Suppressor macrophage treated with lipopolysaccharide for 4 hours (primary cell): ENCODE data around the gene GABRD.
A peak's percentile ranks its signal among the peaks of the same experiment; 100 is the strongest.

ENCODE experiments used
- DNase-seq: peaks from one replicate; pipeline ENCODE4 v3.0.0-alpha.2; 2020

GABRD gene

DNA sequence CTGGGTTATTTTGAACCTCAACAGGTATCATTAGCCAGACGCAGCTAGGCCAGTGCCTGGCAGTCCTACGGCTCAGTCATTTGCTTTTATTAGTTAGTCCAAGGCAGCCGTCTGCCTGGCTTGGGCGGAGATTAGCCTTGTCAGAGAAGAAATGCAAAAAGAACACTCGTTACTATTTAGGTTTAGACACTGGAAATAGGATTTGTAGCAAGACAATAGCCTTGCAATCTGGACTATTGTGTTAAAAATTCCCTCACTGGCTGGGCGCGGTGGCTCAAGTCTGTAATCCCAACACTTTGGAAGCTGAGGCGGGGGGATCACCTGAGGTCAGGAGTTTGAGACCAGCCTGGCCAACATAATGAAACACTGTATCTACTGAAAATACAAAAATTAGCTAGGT lies 20.1 kb downstream of the GABRD start:
- DNase-seq = no peak

DNA sequence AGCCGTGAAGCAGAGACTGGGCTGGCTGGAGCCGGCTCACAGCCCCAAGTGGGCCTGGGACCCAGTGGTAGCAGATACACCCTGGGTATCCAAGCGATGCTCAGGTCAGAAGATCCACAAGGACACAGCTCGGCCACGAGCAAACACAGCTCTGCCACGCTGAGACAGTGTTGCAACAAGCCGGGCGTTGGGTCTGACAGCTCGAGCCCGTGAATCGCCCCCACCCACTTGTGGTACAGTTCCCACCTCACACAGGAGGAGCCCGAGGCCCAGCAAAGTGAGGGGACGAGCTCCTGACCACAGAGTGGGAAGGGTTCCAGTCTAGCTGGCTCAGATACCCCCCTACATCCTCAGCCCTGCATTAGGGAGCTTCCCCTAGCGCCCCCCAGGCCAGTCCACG lies 22.2 kb downstream of the GABRD start:
- DNase-seq = no peak

DNA sequence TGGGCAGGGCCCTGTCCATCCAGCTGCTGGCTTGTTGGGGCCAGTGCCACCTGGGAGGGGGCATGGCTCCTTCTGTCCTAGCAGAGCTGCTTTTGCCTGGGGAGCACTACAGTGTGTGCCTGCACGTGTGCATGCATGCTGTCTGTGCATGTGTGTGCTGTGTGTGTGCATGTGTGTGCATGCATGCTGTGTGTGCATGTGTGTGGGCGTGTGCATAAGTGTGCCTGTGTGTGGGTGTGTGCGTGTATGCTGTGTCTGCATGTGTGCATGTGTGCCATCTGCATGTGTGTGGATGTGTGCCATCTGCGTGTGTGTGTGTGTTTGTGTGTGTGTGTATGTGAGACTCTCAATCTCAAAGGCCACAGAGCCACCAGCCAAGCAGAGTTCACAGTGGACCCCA lies 22.7 kb downstream of the GABRD start:
- no peak for DNase-seq

DNA sequence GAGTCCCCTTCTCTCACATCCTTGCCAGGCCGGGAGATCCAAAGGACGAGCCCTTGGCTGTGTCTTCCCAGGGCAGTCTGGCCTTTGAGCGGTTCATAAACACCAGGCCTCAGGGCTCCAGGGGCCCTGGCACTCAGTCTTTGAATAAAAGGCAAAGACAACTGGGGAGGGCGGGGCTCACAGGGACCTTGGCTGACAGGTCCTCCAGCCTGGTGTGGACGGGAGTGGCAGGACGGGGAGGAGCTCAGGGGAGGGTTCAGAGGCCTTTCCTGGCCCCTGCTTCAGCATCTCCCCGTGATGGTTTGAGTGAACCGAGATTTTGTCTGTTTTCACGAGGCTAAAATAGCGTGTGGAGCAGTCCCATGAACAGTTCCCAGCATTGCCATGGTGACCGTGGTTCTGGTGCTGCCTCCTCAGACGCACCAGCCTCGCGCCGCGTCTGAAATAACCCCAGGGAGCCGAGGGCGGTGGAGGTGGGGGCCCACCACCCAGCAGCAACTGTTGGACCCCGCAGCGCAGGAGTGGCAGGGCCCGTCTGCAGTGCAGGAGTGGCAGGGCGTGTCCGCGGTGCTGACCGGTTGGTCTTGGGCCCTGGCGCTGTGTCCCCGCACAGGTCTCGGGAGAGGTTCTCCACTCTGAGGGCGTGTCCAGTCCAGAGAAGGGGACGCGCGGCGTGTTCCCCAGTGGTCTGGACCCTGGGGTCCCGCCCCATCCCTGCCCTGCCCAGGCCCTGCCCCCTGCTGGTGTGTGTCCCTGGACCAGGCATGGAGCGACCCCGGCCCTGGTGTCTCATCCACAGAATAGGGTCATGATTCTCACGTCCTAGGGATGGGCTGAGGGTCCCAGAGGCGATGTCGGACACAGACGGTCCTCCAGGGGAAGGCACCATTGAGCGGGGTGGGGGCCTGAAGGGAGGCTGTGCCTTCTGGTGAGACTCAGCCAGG lies 24.0 kb downstream of the GABRD start:
- no peak for DNase-seq

DNA sequence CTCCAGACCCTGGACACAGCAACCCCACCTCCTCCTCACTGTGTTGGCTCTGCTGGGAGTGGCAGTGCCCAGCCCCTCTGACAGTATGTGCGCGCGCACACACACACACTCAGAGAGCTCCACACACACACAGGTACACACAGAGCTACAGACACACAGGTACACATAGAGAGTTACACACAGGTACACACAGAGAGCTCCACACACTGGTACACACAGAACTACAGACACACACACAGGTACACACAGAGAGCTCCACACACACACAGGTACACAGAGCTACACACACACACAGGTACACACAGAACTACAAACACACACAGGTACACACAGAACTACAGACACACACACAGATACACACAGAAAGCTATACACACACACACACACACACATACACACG lies 24.7 kb downstream of the GABRD start:
- DNase-seq = no peak

DNA sequence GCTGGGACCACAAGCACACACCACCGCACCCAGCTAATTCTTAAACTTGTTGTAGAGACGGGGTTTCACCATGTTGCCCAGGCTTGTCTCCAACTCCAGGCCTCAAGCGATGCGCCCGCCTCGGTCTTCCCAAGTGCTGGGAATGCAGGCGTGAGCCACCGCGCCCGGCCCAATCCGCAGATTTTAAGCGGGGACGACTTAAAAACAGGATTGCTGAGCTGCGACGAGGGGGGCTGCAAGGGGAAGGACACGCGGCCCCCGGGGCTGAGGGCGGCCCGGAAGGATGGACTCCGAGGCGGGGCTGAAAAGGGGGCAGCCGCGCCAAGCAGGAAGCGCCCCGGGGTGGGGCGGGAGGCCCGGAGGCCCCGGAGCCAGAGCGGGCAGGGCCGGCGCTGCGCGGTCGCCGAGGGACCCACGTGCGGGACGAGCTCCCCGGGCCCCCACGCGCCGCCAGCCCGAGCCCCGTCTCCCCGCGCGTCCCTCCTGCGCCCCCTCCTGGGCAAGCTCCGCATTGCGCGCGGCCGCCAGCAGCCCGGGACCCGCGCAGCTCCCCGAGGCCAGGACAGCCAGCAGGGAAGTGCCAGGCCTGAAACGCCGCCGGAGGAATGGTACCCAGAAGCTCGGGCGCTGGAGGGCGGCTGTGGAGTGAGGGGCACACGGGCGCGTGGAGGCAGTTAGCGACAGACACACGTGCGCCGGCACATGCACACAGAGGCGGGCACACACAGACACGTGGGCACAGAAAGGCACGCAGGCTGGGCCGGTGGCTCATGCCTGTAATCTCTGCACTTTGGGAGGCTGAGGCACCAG lies 25.6 kb downstream of the GABRD start:
- DNase-seq = peak; percentile 75

DNA sequence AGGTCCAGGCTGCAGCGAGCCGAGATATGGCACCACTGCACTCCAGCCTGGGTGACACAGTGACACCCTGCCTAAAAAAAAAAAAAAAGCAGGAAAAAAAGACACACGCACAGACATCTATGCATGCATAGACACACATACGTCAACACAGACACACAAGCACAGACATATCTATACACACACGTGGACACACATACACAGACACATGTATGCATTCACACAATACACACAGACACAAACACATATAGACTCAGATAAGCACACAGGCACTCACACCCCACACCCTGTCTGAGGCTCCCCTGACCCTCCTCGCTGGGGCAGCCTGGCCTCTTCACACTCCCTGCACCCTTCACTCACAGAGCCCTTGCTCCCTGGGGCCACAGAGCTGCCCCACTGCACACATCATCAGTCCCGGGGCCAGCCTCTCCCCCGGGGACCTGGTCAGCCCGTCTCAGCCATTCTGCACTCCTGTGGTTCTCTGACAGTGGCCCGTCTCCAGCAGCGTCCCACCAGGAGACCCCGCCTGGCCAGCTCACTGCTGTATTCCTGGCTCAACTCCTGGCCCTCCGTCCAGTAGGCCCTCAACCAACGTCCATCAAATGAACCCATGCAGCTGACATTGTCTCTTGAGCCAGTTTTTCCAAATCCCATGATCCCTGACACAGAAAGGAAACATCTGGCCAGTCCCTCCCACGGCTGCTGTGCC lies 26.5 kb downstream of the GABRD start:
- no peak for DNase-seq

DNA sequence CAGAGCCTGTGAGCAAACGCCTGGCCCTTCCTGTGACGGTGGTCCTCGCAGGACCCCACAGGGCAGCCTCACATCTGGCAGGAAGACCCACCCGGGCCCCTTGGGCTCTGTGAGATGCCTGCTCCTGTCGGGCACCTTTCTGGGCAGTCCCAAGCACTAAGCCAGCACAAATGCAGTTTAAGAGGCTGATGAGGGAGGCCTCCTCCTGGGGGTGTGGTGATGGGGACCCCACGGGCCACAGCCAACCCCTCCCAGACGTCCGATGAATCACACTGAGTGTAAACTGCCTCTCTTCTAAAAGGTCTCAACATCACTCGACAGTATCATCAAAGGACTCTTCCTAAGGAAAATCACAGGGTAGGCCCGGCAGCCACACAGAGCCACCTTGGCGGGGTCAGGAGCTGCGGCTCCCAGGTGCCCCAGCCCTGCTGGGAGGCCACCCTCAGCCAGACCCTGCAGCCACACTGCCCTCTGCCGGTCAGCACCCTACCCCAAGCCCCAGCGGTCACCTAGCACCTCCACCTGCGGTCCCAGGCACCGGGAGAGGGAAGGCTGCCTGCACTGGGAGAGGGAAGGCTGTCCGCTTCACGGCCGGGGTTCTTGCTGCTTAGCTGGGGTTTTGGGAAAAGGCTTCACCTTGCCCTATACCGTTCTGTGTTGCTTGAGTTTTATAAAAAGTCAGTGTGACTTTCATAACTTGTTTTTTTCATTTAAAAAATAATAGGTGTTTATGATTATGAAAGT lies 27.2 kb downstream of the GABRD start:
- DNase-seq = peak; percentile 39

DNA sequence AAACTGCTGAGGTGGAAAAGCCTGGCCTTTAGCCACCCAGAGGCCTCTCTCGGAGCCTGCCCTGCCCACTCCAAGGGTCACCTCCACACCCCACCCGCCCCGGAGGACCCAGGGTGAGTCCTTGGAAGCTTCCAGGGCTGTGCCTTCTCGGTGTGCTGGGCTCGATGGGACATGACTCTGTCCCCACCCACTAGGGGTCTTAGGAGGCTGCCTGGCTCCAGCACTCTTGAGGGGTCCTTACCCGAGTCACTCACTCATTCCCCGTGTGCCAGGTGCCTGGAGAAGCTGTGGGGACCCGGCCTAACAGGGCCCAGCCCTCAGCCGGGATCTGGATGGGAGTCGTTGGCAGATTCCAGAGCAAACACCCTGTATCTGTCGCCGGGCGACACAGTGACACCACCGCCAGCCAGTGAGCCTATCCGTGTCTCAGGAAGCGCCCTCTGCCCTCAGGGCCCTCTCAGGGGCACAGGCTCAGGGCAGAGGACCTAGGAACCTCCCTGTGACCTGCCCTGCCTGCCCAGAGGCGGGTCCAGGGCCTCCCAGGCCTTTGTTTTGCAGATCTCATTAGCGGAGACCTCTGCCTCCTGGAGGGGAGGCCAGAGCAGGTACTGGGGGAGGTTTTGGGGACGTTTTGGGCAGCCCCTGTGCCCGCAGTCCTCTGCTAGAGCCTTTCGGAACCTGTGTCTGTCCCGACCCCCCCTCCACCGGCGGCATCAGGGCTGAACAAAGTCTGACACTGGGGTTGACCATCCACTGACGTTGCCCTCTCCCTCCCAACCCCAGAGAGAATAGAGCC lies 28.0 kb downstream of the GABRD start:
- DNase-seq = no peak

DNA sequence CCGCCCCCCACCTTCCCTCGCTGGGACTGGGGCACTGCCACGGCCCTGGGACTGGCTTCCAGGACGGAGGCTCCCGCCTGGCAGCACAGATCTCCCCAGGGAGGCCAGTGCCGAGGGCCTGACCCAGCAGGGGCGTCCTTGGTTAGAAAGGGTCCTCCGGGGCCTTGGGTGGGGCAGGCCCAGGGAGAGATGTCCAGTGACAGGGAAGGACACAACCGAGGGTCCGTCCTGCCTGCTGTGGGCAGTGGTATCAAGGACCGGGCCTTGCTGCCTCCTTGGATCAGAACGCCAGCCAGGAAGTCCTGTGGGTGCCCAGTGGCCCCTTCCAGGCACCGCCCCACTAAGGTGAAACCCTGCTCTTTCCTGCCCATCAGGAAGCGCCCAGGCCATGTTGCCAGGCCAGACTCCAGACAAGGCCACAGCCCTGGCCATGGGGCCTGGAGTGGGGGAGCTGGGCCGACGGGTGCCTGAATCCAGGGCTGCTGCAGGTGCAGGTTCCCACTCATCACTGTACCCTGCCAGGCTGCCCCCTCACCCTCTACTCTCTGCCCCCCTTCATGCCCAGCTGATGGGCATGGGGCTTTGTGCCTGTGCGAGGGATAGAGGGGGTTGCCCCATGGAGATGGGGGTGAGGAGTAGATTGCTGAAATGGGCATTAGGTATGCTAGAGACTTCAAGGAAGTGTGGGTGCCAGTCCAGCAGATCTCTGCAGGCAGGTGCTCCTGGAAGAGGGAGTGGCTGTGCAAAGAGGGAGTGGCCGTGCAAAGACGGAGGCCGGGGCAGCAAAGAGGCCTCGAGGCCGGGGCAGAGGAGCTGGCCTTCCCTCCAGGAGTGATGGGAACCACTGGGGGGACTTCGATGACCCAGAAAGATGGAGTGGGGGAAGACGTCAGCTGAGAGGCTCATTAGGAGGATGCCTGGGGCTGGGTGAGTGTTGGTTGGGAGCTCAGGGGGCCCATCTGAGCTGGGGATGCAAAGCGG lies 28.9 kb downstream of the GABRD start:
- DNase-seq = no peak

DNA sequence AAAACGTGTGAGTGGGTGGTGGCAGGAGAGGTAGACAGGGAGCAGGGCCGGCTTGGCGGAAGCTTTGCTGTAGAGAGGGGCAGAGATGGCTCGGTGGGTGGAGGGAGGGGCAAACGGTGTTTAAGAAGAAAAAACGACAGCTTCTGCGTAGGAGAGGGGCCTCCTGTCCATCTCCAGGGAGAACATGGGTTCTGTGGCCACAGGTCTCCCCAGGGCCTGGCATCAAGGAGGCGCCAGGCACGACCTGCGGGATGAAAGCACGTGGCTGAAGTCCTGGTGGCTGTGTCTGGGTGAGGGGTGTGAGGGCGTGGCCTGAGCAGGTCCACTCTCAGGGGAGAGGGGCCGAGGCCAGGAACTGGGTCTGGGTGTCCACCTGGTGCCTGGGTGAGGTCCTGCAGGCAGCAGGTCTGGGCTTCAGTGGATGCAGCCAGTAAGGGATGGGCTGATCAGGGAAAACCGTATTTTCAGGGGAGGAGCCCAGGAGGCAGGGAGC lies 30.1 kb downstream of the GABRD start:
- no peak for DNase-seq

DNA sequence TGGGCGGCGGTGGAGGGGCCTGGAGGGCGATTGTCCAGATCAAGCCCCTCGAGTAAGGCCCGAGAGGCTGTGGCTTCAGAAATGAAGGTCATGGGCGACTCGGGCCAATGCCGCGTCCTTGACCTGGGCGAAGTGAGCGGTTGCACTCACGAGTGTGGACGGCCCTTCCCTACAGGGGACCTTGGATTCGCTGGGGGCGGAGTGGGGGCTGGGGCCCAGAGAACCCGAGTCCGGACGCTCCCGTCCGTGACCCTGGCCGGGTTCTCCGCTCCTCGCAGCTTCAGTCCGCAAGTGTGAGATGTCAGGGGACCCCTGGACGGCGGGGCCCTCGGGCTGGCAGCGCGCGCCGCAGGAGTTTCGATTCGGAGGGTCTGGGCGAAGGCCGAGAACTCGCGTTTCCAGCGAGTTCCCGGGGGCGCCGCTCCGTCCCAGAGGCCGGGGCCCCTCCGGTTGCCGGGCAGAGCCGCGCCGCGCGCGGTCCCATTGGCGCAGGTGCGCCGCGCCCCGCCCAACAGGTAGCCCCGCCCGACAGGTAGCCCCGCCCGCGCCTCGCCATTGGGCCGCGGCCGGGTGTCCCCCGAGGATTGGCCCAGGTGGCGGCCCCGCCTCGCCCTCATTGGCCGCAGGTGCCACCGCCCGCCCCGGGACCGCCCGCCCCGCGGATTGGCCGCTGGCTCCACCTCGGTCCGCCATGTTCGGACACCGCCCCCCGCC lies 30.7 kb downstream of the GABRD start, which contains the start of gene PRKCZ:
Gene PRKCZ, plus strand, starts transcription at position 694 of the 714 bp plus-strand sequence. CDS start 220 bp downstream, outside the sequence.
- peak; percentile 28 for DNase-seq

DNA sequence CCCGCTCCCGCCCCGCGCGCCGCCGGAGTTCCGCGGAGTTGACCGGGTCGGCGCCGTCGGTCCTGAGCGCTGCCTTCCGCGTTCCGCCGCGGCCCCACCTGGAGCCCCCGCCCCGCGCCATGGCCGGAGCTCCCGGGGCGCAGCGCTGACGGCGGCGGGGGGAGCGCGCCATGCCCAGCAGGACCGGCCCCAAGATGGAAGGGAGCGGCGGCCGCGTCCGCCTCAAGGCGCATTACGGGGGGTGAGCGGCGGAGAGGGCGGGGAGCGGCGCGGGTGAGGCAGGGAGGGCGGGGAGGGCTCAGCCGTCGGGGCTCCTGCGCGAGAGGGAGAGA lies 31.3 kb downstream of the GABRD start:
- DNase-seq = no peak

DNA sequence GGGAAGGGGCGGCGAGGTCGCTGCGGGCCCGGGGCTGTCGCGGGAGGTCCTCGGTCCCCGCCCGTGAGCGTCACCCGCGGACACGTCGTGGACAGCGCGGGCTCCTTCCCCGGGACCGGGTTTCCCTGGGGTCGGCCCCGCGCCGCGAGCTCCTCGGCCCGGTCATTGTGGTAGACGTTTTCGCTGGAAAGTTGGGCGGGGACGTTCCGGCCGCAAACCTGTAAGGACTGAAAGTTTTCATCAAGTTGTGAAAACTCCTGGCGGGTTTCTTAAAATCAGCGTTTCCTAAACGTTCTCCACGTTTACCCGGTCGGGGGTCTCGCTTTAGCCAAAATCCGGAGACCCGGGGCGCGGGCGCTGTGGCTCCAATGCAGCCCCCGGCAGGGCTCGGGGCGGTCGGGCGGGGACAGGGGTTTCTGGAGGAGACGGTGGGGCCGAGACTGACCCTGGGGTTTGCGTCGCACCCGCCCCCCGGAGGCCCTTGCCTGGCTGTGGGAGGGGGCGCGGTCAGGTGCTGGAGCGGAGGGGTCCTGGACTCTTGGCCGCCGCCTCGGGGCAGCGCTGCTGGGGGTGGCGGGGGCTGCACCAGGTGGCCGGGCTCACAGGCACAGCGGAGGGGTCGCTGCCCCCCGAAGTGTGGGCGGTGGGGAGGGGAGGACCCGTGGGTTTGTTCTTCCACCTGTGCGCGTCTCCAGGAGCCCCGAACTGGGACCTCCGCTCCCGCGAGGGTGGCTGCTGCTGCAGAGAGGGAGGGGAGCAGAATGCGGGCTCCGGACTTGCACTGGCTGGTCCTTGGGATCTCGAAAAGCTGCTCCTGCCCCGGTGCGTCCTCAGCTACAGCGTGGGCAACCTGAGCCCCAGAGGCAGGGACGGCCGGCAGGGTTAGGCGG lies 31.9 kb downstream of the GABRD start:
- DNase-seq = no peak

DNA sequence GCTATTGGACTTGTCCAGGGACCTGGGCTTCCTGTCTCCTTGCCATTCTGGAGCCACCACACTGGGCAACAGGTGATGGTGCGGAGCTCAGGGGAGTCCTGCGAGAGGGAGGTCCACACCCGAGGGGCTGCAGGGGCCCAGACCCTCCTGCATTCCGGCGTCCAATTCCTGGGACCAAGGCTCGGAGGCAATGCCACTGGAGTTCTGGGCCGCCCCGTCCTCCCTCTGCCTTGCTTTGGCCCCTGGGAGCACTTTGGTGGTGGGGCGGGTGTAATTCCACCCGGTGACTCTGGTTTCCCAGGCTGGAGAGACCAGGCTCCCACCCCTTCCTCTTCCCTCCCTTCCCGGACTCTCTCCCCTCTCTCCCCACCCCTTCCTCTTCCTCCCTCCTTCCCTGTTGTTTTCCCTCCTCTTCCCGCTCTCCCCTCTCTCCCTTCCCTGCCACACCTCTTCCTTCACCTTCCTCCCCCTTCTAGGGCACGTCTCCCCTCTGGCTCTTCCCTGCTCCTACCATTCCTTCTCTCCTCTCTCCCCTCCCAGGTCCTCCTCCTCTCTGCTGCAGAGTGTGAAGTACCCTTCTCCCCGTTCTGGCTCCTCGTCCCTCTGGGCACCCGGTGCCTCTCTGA lies 33.0 kb downstream of the GABRD start:
- no peak for DNase-seq

DNA sequence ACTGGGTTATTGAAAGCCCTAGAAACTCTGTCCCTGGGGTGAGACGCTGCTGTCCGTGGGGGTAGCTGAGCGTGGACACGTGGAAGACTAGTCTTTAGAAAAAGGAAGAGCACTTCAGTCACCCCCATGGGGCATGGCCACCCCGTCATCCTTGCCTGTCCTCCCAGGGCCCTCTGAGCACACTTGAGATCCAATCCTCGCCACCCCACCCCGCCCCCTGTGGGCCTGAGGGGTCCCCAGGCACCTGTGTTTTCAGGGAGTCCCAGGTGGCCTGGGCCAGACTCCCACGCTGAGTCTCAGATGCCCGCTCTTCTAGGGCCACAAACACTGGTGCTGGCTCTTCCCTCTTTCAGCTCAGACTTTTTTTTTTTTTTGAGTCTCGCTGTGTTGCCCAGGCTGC lies 33.6 kb downstream of the GABRD start:
- DNase-seq = no peak

DNA sequence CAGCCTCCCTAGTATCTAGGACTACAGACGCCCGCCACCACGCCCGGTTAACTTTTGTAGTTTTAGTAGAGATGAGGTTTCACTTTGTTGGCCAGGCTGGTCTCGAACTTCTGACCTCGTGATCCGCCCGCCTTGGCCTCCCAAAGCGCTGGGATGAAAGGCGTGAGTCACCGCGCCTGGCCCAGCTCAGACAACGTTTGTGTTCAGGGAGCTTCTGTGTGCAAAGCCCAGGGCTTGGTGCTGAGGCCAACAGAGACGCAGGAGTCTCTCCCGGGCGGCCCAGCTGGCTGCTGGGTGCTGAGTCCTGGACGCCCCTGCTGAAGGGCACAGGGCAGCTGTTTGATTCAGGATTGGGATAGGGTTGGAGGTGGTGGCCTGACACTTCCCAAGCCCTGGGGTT lies 34.1 kb downstream of the GABRD start:
- DNase-seq = no peak

DNA sequence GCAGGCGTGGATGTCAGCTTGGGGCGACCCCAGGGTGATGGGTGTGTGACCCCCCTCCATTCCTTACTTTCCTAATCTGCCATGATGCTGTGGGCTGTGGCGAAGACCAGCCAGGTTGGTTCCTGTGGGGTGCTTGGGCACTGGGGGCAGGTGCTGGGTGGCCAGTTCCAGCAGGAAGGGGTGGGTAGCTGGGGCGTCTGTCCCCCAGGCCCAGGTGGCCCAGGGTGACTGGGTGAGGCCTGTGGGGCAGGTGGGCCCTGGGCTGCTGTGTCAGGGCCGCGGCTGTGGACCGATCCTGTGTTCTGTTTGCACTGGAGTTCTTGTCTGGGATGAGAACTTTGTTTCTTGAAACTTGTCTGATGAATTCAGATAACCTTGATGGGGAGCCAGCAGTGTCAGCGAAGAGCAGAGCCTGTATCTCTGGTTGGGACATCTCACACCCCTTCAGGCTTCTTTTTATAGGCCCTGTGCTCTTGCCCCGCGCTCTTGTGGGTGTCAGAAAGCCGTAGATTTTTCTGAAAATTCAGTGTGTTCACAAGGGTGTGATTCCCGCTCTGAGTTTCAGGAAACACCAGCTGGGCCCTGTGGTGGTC lies 34.7 kb downstream of the GABRD start:
- DNase-seq = no peak
